COR-L47 (cell line): ENCODE data around the gene GPAT2.
"Not testable (repeated sequence)": the region's sequence is repeated elsewhere in the genome, so short reads cannot be mapped to it uniquely, and the experiment has no call there.

Experiments used
- DNase-seq: peaks from one replicate; lab custom pipeline; 2025; lab: John Stamatoyannopoulos, UW

GPAT2 gene

GRCh38 chr2:96022701-96023447 is 11.8 kb downstream of the GPAT2 start:
- not testable (repeated sequence) for DNase-seq

DNA sequence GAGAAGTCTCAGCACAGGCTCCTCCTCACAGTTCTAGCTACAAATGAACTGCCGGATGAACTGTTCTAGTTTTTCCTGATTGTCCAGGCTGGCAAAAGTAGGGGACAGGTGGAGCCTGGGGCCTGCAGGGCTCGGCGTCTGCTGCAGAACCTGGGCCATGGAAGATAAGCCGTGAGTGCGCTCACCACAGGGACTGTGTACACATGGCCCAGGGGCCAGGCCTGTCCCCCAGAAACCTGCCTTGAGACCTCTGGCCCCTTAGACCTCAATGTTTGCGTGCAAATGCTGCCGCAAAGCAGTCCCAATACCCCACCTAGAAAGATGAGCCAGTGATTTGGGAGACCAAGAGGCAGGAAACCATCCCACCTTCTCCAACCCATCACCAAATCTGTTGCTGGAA is 12.6 kb downstream of the GPAT2 start:
- DNase-seq = not testable (repeated sequence)

DNA sequence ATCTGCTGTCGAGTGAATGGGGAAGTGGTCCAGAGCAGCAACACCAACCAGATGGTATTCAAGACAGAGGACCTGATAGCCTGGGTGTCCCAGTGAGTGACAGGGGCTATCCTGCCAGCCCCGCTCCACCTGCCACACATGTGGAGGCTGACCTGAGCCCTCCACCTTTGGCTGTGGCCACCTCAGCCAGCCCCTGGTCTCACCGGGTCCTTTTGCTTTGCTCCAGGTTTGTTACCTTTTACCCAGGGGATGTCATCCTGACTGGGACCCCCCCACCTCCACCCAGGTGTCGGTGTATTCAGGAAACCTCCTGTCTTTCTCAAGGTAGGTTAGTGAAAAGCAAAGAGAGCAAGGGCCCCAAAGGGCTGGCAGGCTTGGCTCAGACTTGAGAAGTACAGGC is 13.6 kb downstream of the GPAT2 start:
- not testable (repeated sequence) for DNase-seq

GRCh38 chr2:96019909-96020590 is 14.7 kb downstream of the GPAT2 start:
- DNase-seq = not testable (repeated sequence)

- DNase-seq = not testable (repeated sequence)
Measured at GRCh38 chr2:96016321-96016720, 18.4 kb downstream of the GPAT2 start.

DNA sequence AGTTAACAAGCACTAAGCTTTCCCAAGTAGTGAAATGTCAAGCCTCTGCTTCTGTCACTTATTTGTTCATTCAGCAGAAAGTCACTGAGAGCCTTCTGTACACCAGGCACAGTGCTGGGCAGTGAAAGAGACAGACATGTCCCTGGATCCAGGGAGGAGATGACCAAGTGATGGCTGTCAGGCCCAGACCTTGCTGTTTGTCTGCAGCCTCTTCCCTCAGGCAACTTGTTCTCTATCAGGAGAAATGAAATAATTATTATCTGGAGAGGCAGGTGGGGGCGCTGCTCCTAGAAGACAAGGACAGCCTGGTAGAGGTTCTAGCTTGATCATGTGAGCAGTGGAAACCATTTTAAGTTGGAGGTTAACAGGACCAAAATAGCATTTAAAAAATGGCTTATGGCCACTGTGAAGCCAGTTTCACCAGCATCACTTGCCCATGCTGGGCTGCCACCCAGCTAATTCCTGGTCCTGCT is 21.9 kb downstream of the GPAT2 start:
- not testable (repeated sequence) for DNase-seq

DNA sequence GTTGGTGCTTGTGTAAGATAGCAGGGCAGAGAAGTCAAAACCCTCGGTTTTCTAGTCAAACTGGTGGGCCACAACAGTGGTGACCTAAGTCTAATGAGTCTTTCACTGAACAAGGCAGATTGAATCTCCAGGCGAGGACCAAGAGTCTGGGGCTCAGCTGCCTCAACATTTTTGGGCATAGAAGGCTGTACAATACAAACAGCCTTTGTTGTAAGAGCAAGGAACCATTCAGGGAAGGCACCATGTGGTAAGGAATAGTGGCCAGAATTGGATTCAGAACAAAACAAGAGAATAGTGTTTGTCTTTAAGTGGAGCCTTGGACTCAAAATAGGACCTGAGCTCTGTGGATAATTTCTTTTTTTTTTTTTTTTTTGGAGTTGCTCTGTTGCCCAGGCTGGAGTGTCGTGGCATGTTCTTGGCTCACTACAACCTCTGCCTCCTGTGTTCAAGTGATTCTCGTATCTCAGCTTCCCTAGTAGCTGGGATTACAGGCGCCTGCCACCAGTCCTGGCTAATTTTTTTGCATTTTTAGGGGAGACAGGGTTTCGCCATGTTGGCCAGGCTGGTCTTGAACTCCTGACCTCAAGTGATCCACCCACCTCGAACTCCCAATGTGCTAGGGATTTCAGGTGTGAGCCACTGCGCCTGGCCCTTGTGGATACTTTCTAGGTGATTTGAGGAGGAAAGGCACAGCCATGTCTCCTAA is 22.5 kb downstream of the GPAT2 start:
- DNase-seq = not testable (repeated sequence)

- DNase-seq = not testable (repeated sequence)
Measured at GRCh38 chr2:96011129-96011455, 23.6 kb downstream of the GPAT2 start.

GRCh38 chr2:96010320-96011128 is 24.2 kb downstream of the GPAT2 start:
- DNase-seq = not testable (repeated sequence)

DNA sequence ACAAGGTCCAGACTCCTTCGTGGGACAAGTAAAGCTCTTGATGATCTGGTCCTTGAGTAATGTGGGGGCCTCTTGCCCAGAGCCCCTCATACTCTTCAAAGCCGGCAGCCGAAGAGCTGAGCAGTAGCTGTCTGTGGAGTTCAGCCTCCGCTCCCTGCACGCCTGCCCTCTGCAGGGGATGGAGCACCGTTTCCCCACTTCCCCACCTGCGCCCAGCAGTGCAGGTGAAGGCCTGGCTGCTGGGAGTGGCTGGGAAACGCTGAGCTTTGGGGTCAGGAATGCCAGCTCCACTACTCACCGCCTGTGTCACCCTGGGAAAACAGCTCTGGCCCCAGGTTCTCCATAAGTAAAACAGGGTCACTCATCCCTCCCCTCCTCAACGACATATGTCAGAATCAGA is 24.9 kb downstream of the GPAT2 start:
- DNase-seq = not testable (repeated sequence)

DNA sequence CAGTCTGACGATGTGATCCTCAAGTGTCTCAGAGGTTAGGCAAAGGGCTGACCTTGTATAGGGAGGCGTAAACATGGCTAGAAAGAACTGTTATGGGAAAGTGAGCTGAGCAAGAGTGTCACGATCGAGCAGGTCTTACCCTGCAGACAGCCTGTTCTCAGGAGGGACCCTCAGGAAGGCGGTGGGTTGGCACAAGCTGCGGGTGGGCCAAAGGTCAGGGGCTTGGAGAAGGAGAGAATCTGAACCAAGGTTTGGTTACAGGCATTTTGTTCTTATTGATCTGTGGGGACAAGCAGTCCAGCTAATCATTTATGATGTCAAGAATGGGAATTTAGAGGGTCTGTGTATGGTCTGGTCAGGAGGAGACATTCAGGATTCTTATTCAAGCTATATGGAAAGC is 26.7 kb downstream of the GPAT2 start:
- not testable (repeated sequence) for DNase-seq

GRCh38 chr2:96006248-96006647 is 28.5 kb downstream of the GPAT2 start:
- DNase-seq = not testable (repeated sequence)

DNA sequence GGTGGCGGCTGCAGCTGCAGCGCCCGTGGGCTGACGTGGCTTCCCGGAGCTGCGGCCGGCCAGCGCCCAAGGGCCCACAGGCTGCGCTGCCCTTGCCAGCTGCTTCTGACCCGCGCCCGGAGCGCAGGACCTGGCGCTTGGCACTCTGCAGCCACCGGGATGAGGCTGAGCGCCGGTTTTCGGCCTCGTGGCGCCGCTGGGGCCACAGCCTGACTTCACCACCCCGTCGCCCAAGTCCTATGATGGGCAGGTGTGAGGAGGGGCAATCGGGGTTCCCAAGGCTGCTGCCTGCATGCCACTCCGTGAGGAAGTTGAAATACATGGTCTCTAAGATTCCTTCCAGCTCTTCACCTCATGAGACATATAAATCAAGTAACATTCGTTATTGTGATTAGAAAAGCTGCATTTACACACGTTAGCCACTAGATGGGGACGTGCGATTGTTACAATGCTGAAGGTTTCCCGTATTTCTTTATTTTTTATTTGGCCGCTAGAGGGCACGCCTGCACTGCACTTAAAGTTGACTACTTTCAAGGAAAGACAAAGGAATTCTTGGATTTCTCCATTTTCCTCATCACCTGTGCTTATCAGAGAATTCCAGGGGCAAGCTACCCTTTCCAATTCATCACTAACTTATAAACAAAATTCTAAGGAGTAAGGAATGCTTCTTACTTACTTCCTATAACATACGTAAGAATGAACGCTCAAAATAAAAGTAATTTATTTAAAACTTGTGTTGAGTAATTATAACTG is 42.0 kb downstream of the GPAT2 start:
- DNase-seq = not testable (repeated sequence)

DNA sequence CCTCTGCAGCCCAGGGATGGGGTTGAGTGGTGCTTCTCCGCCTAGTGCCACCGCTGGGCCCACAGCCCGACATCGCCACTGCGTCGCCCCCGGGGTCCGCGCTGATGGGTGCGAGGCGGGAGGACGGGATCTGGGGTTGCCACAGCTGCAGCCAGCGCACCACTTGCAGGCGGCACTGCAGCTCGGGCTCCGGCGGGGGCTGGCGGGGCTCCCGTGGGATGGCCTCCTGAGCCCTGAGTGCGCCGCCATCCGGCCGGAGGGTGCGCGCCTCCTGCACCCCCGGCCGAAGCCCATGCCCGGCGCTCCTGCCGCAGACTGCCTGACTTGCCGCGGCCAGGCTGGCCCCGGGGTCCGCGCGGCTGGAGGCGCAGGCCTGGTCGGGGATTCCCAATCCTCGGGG is 42.6 kb downstream of the GPAT2 start:
- not testable (repeated sequence) for DNase-seq

DNA sequence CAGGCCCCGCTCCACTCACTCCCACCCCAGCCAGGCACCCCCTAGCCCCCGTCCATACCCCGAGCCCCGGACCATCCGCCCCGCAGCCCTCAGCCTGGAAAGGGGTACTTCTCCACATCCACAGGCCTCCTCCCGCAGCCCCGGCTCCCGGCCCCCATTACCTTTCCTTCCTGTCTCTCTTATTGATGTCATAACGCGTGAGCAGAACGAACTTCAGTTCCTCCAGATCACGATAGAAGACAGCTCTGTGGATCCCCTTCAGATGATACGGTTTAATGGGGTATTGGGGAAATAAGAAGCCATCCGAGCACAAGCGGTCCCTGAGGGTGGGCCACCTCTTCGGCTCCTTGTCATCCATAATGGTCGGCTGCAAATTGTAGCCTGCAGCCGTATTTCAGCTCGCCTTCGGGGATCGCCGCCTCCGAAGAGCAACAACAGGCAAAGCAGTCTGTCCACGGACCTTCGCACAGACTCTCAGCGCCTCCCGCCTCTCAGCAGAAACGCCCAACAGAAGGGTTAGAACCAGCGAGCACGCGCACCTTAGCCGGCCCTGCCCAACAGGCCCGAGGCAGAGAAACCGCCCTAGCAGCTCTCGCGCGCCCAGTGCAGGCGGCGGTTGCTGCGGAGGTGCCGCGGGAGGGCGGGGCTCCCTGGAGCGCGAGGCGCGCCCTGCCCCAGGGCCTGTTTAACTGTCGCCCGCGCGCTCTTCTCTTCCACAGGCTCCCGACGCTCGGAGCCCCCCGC is 43.2 kb downstream of the GPAT2 start, which contains the start of gene ANKRD36C:
Gene ANKRD36C (minus strand): TSS at position 474 of the 744 bp plus-strand sequence. CDS start 116 bp downstream, at position 358.
- DNase-seq = not testable (repeated sequence)

DNA sequence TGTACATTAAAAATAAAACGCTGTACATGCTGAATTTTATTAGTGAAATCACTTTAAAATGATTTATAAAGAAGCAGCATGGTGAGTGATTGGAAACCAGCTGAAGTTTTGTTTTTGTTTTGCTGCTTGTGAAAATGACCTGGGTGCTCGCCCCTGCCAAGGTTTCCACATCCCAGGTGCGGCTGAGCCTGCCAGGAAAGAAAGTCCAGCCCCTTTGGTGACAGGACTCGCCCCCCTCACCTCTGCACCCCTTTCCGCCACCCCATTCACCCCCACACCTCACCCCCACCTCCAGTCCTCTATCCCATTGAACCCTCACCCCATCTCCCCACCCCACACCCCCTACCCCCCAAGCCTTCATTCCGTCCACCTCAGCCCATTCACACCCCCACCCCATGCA is 43.8 kb downstream of the GPAT2 start:
- DNase-seq = not testable (repeated sequence)
